Tibial nerve (tissue), 4 donors: ENCODE data around the gene KIF12.

Experiments used
- EP300 ChIP-seq, 2 donors: sonication (generic); formaldehyde crosslinking; IDR thresholded peaks; one replicate each; pipeline ENCODE4 v1.6.1; 2017; ENCODE audit warnings: antibody characterized with exemption in 2 of 2, mild to moderate bottlenecking in 1 of 2
- POLR2A ChIP-seq, 2 donors: fragments of 450-650 bp; IDR thresholded peaks; one replicate each; pipeline ENCODE4 v1.6.1; 2017; ENCODE audit warnings: antibody characterized with exemption in 2 of 2, mild to moderate bottlenecking in 2 of 2, moderate library complexity in 2 of 2
- TF ChIP-seq, protein P1 (sequence below), 5 experiments: fragments of 200-600 bp in 3 of 5; fragments of 450-650 bp in 2 of 5; sonication (generic) in 3 of 5; IDR thresholded peaks; one replicate each; pipeline ENCODE4 v1.5.1; 2016 to 2019; ENCODE audit warnings: antibody characterized with exemption in 5 of 5, mild to moderate bottlenecking in 3 of 5, moderate library complexity in 2 of 5

DNA sequence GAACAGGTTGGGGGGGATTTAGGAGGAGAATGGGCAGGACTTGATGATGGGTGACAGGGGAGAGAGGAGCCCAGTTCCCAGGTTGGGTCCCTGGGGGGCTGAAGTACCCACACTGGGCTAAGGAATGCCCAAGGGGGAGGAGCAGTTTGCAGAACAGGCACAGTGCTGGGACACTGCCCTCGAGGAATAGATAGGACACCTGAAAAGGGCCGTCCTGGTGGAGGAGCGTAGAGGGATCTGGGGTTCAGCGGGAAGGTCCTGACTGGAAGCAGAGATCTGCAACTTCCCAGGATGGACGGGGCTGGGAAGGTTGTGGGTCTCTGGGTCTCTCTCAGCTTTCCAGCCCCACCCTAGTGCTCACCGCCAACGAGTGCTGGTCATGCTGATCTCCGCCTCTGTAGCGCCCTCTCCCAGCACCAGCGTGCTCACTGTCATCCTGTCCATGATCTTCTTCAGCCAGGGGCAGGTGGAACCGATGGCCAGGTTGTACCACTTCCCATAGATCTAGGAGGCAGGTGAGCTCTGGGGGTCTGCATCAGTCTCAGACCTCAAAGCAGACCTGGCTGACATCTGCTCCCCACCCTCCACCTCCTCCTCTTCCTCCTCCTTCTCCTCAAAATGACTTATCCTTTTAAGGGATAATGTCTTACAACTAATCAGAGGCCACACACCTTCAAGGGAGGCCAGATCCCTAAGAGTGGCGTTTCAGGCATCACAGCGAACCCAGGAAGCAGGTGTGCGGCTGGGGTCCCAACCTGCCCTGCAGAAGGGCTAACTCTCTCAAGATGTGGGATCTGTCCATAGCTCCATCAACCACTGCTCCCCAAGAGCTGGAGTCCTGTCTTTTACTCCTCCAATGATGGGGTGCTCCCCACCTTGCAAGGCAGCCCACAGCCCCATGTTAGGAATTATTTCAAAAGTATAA lies 22.6 kb downstream of the KIF12 start:
- TF ChIP-seq, protein P1, sequence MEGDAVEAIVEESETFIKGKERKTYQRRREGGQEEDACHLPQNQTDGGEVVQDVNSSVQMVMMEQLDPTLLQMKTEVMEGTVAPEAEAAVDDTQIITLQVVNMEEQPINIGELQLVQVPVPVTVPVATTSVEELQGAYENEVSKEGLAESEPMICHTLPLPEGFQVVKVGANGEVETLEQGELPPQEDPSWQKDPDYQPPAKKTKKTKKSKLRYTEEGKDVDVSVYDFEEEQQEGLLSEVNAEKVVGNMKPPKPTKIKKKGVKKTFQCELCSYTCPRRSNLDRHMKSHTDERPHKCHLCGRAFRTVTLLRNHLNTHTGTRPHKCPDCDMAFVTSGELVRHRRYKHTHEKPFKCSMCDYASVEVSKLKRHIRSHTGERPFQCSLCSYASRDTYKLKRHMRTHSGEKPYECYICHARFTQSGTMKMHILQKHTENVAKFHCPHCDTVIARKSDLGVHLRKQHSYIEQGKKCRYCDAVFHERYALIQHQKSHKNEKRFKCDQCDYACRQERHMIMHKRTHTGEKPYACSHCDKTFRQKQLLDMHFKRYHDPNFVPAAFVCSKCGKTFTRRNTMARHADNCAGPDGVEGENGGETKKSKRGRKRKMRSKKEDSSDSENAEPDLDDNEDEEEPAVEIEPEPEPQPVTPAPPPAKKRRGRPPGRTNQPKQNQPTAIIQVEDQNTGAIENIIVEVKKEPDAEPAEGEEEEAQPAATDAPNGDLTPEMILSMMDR (IDR thresholded peaks at IDR 0.05): no peak
- TF ChIP-seq POLR2A (IDR thresholded peaks at IDR 0.05) (no peak), EP300 (IDR thresholded peaks at IDR 0.05) (no peak)
